ENCODE data around the gene MT1F. TPM values are rescaled to one million over a fixed set of nuclear protein-coding genes. Genes with fewer than 3 reads are reported as not detected.

MT1F gene
- polyA plus RNA-seq, 1 donor from 2014 or later = 1.8 TPM

DNA sequence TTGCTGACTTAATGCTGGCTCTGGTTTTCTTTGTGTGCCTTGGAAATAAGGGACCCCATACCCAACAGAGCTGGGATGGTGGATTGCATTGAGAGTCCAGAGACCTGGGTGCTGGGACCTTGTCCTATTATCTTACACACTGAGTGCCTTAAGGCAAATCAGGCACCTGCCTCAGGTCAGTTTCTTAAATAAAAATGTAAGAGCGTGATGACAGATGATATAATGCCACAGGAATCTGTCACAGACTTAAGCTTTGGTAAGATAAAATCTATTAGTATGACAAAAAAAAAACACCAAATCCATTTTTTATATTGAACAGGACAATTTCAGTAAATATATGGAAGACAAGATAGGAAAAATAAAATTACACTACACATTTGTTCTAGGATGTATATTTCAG is 17.7 kb upstream of the MT1F start:
- TF ChIP-seq, protein P1, sequence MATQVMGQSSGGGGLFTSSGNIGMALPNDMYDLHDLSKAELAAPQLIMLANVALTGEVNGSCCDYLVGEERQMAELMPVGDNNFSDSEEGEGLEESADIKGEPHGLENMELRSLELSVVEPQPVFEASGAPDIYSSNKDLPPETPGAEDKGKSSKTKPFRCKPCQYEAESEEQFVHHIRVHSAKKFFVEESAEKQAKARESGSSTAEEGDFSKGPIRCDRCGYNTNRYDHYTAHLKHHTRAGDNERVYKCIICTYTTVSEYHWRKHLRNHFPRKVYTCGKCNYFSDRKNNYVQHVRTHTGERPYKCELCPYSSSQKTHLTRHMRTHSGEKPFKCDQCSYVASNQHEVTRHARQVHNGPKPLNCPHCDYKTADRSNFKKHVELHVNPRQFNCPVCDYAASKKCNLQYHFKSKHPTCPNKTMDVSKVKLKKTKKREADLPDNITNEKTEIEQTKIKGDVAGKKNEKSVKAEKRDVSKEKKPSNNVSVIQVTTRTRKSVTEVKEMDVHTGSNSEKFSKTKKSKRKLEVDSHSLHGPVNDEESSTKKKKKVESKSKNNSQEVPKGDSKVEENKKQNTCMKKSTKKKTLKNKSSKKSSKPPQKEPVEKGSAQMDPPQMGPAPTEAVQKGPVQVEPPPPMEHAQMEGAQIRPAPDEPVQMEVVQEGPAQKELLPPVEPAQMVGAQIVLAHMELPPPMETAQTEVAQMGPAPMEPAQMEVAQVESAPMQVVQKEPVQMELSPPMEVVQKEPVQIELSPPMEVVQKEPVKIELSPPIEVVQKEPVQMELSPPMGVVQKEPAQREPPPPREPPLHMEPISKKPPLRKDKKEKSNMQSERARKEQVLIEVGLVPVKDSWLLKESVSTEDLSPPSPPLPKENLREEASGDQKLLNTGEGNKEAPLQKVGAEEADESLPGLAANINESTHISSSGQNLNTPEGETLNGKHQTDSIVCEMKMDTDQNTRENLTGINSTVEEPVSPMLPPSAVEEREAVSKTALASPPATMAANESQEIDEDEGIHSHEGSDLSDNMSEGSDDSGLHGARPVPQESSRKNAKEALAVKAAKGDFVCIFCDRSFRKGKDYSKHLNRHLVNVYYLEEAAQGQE (IDR thresholded peaks at IDR 0.05; ENCODE audit: borderline replicate concordance) = no peak
- TF ChIP-seq EP300 (conservative IDR thresholded peaks at IDR 0.05; ENCODE audit: poor library complexity, severe bottlenecking) = no peak
- Histone ChIP-seq H2AFZ (ENCODE audit: low read depth, low read length) (no peak overlapping the region), H3K4me3 (ENCODE audit: low read length) (no peak overlapping the region), H4K20me1 (ENCODE audit: insufficient read depth) (no peaks in the 10 kb centered on the region), H3K27ac (ENCODE audit: low read length) (no peak overlapping the region), H3K9ac (ENCODE audit: low read length) (no peak overlapping the region), H3K36me3 (ENCODE audit: insufficient read depth, low read length) (no peaks in the 10 kb centered on the region), H3K27me3 (ENCODE audit: insufficient read depth, low read depth, low read length) (peaks cover 100% of the 10 kb centered on the region), H3K9me2 (ENCODE audit: insufficient read depth, low read length) (no peaks in the 10 kb centered on the region), H3F3A (ENCODE audit: insufficient read depth, low read length, poor library complexity, severe bottlenecking) (no peaks in the 10 kb centered on the region), H3K4me2 (ENCODE audit: low read length) (no peak overlapping the region), H3K79me2 (replicated peaks; ENCODE audit: insufficient read depth, low read length) (no peaks in the 10 kb centered on the region), H3K9me3 (ENCODE audit: low read length) (no peaks in the 10 kb centered on the region)

DNA sequence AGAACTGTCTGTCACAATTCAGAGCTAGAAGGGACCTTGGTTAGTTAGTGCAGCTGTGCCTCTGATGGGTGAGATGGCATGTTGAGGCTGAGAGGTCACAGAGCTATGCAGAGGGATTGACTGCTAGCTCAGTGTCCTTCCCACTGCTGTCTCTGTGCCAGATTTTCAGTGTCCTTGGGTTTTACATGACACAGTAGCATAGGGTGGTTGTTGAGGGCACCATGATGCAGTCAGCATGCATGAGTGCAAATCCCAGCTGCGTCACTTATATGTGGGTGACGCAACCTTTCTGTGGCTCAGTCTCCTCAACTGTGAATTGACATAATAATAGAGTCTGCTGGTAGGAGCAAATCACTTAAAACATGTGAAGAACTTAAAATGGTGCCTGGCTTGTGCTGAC is 16.6 kb upstream of the MT1F start:
- peaks cover 100% of the 10 kb centered on the region for H3K27me3 ChIP-seq (ENCODE audit: insufficient read depth, low read depth, low read length)
- H2AFZ ChIP-seq (ENCODE audit: low read depth, low read length) = no peak overlapping the region
- H3K36me3 ChIP-seq (ENCODE audit: insufficient read depth, low read length) = no peaks in the 10 kb centered on the region
- no peak overlapping the region for H3K4me2 ChIP-seq (ENCODE audit: low read length)
- H4K20me1 ChIP-seq (ENCODE audit: insufficient read depth) = no peaks in the 10 kb centered on the region
- H3K4me3 ChIP-seq (ENCODE audit: low read length) = no peak overlapping the region
- TF ChIP-seq SMC3 (conservative IDR thresholded peaks at IDR 0.05; ENCODE audit: poor library complexity) = no peak
- no peak for TF ChIP-seq EP300 (conservative IDR thresholded peaks at IDR 0.05; ENCODE audit: poor library complexity, severe bottlenecking)
- no peak for TF ChIP-seq POLR2AphosphoS5 (IDR thresholded peaks at IDR 0.05)
- no peak overlapping the region for H3K9ac ChIP-seq (ENCODE audit: low read length)
- no peaks in the 10 kb centered on the region for H3F3A ChIP-seq (ENCODE audit: insufficient read depth, low read length, poor library complexity, severe bottlenecking)
- H3K9me2 ChIP-seq (ENCODE audit: insufficient read depth, low read length) = no peaks in the 10 kb centered on the region
- H3K9me3 ChIP-seq (ENCODE audit: low read length) = no peaks in the 10 kb centered on the region
- no peak overlapping the region for H3K27ac ChIP-seq (ENCODE audit: low read length)
- H3K79me2 ChIP-seq (replicated peaks; ENCODE audit: insufficient read depth, low read length) = no peaks in the 10 kb centered on the region

GRCh38 chr16:56643080-56643778 is 14.5 kb upstream of the MT1F start:
- Histone ChIP-seq H3K9me3 (ENCODE audit: low read length) (no peaks in the 10 kb centered on the region), H3K27ac (ENCODE audit: low read length) (no peak overlapping the region), H3K36me3 (ENCODE audit: insufficient read depth, low read length) (no peaks in the 10 kb centered on the region), H4K20me1 (ENCODE audit: insufficient read depth) (no peaks in the 10 kb centered on the region), H3K4me3 (ENCODE audit: low read length) (peak overlapping the region; percentile 43), H2AFZ (ENCODE audit: low read depth, low read length) (no peak overlapping the region), H3K9me2 (ENCODE audit: insufficient read depth, low read length) (no peaks in the 10 kb centered on the region), H3F3A (ENCODE audit: insufficient read depth, low read length, poor library complexity, severe bottlenecking) (no peaks in the 10 kb centered on the region), H3K9ac (ENCODE audit: low read length) (no peak overlapping the region), H3K79me2 (replicated peaks; ENCODE audit: insufficient read depth, low read length) (no peaks in the 10 kb centered on the region), H3K27me3 (ENCODE audit: insufficient read depth, low read depth, low read length) (peaks cover 100% of the 10 kb centered on the region), H3K4me2 (ENCODE audit: low read length) (no peak overlapping the region)
- TF ChIP-seq CTCF (IDR thresholded peaks at IDR 0.05; ENCODE audit: poor library complexity, severe bottlenecking) (no peak), RAD21 (conservative IDR thresholded peaks at IDR 0.05) (no peak), EZH2 (IDR thresholded peaks at IDR 0.05; ENCODE audit: borderline replicate concordance, insufficient read depth, low read length, poor library complexity, severe bottlenecking) (no peak), MXI1 (conservative IDR thresholded peaks at IDR 0.05; ENCODE audit: poor library complexity, severe bottlenecking) (no peak)

Data from neural cell (in vitro differentiated cells).